Gastroesophageal sphincter (tissue), 3 donors: Measurements from ENCODE around the gene SMIM10L2A.

Experiments
- CTCF ChIP-seq, 4 experiments: fragments of 200-600 bp in 2 of 4; fragments of 450-650 bp in 2 of 4; sonication (generic) in 1 of 4; IDR thresholded peaks; one replicate each; pipeline ENCODE4 v1.5.1; 2017 to 2019; ENCODE audit warnings: antibody characterized with exemption in 4 of 4, mild to moderate bottlenecking in 2 of 4, moderate library complexity in 2 of 4
- EP300 ChIP-seq: sonication (generic); formaldehyde crosslinking; IDR thresholded peaks from one replicate; pipeline ENCODE4 v1.6.1; 2017; ENCODE audit warnings: antibody characterized with exemption, mild to moderate bottlenecking
- POLR2A ChIP-seq, 2 donors: fragments of 450-650 bp; IDR thresholded peaks; one replicate each; pipeline ENCODE4 v1.6.1; 2017; ENCODE audit warnings: antibody characterized with exemption in 2 of 2, mild to moderate bottlenecking in 2 of 2, moderate library complexity in 1 of 2
- POLR2AphosphoS5 ChIP-seq: sonication (generic); formaldehyde crosslinking; IDR thresholded peaks from one replicate; pipeline ENCODE4 v1.6.1; 2017; ENCODE audit warnings: antibody characterized with exemption

GRCh38 chrX:135421932-135422809, at the start of gene SMIM10L2A:
- no peak for TF ChIP-seq CTCF (IDR thresholded peaks at IDR 0.05)
- no peak for TF ChIP-seq POLR2AphosphoS5
- no peak for TF ChIP-seq EP300
- no peak for TF ChIP-seq POLR2A (IDR thresholded peaks at IDR 0.05)
